ENCODE measurements around the gene GNLY.

Gene GNLY

DNA sequence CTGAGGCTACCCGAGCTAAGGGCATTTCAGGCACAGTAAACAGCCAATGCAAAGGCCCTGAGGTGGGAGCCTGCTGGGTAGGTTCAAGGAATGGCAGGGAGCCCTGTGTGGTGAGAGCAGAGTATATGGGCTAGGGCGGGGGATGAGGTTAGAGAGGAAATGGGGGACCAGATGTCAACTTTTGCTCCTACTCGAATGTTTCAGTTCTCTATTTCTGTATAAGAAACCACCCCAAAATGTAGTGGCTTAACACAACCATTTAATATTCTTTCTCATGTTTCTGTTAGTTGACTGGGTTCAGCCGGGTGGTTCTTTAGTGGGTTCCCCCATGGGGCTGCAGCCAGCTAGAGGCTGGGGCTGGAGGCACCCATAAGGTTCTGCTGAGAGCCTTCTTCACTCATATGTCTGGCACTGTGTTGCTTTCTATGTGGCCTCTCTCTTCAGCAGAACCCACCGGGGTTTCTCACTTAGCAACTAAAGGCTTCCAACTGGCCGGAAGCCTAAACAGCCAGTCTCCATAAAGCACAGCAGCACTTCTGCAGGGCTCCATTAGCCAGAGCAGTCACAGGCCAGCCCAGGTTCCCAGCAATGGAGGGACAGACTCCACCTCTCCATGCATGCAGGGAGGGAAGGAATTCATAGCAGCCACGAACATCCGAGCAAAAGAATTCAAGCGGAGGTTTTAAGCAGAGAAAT lies 54.0 kb downstream of the GNLY start:
- DNase-seq: no peak
